NOMO-1 treated with DMSO at 0.1 percent for 48 hours (cell line): ENCODE results near the gene LMTK2.

ENCODE experiments used
- DNase-seq: peaks from one replicate; lab custom pipeline; 2025; ENCODE audit not compliant: unreplicated experiment; lab: John Stamatoyannopoulos, UW

Gene LMTK2

DNA sequence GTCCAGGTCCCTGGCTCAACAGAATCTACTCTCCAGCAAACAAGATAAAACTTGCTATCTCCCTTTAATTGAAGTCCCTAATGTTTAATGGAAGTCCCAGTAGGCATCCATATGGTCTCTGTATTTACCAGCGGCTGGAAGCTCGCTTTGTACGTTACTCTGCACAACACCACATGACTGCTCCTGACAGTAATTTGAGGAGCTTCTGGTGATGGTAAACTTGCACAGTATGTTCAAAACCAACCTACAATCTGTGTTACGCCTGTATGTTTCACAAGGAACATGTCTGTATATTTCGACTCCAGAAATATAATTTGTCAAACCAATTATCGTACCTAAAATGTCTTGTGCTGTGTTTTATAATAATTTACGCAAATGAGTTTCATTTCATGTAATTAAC lies 149.8 kb downstream of the LMTK2 start:
- DNase-seq: no peak

DNA sequence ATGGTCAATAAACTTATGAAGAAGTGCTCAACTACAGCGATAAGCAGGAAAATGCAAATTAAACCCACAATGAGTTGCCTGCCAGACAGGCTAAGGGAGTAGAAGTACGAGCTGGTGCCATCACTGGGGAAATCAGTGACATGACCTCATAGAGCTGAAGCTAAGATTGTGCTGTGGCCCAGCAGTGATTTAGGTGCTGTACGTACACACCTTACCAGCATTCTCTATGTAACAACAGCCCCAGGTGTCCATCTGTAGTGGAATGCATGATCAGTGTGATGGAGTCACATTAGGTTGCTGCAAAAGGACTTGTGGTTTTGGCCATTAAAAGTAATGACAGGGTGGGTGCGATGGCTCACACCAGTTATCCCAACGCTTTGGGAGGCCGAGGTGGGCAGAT lies 151.0 kb downstream of the LMTK2 start:
- DNase-seq: no peak
